HUES6 (cell line): ENCODE measurements around the gene KAT2A.
"Not testable (repeated sequence)": the region's sequence is repeated elsewhere in the genome, so short reads cannot be mapped to it uniquely, and the experiment has no call there.

Experiments
- H3K27ac ChIP-seq: 2 replicates; pipeline ENCODE4 v1.7.0; 2013; ENCODE audit warnings: low read depth, mild to moderate bottlenecking, low read length, inconsistent platforms
- H3K27me3 ChIP-seq: 2 replicates; pipeline ENCODE4 v1.6.1; 2013; ENCODE audit warnings: low read length; ENCODE audit not compliant: control insufficient read depth, insufficient read depth
- H3K36me3 ChIP-seq: 2 replicates; pipeline ENCODE4 v1.6.1; 2013; ENCODE audit warnings: low read length; ENCODE audit not compliant: control insufficient read depth, insufficient read depth
- H3K4me1 ChIP-seq: 2 replicates; pipeline ENCODE4 v1.6.1; 2013; ENCODE audit warnings: low read length; ENCODE audit not compliant: control insufficient read depth, insufficient read depth
- H3K4me3 ChIP-seq: 2 replicates; pipeline ENCODE4 v1.5.1; 2013; ENCODE audit warnings: low read depth, low read length
- H3K9ac ChIP-seq: one replicate; pipeline ENCODE4 v1.6.1; 2013; ENCODE audit warnings: mild to moderate bottlenecking, low read length
- H3K9me3 ChIP-seq: 2 replicates; pipeline ENCODE4 v1.6.1; 2013; ENCODE audit warnings: low read depth, low read length; ENCODE audit not compliant: control insufficient read depth, insufficient read depth

KAT2A gene

DNA sequence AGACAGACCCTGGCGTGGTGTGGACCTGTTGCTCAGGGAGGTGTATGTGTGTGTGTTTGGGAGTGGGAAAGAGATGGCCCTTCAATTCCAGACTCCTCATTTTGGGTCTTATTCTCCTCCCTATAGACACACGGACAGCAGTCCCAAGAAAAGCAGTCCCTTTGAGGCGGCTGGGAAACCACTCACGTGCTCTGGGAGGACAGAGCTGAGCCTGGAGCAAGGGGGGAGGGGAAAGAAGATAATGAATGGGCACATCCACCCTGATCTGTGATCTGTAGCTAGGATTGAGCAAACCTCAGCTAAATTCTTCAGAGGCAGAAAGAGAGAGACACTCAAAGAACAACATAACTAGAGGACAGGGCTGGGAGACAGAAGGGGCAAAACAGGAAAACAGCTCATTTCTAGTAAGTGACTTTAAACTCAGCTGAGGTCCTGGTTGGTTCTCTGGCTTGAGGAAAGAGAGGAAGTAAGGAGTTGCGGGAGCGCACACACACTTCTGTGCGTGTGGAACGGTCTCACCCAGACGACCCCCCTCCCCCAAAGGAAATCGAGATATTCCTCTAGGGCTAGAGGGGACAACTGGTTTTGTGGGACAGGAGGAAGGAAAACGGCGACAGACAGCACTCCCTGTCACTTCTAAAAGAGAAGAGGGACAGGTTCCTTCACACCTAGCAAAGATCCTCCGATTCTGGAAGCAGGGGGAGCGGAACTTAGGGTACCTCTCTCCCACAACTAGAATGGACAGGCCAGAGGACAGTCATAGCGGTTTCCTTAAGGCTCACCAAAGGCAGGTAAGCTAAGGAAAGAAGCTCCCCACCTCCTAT is 33.0 kb upstream of the KAT2A start:
- H3K27me3 ChIP-seq: no peaks in the 10 kb centered on the region
- H3K4me3 ChIP-seq: peak overlapping the region; percentile 96
- peak overlapping the region; percentile 85 for H3K27ac ChIP-seq
- H3K36me3 ChIP-seq: peaks cover 8% of the 10 kb centered on the region
- H3K9me3 ChIP-seq: no peaks in the 10 kb centered on the region
- peak overlapping the region; percentile 91 for H3K9ac ChIP-seq
- peaks cover 17% of the 10 kb centered on the region for H3K4me1 ChIP-seq

GRCh38 chr17:42146911-42147607 is 25.9 kb upstream of the KAT2A start:
- Histone ChIP-seq H3K9me3 (no peaks in the 10 kb centered on the region), H3K27me3 (no peaks in the 10 kb centered on the region), H3K4me3 (no peak overlapping the region), H3K27ac (no peak overlapping the region), H3K36me3 (peaks cover 35% of the 10 kb centered on the region), H3K4me1 (no peaks in the 10 kb centered on the region), H3K9ac (no peak overlapping the region)

- H3K27ac ChIP-seq, H3K4me1 ChIP-seq, H3K9ac ChIP-seq: not testable (repeated sequence)
Observed at GRCh38 chr17:42143138-42143537, 22.0 kb upstream of the KAT2A start.

DNA sequence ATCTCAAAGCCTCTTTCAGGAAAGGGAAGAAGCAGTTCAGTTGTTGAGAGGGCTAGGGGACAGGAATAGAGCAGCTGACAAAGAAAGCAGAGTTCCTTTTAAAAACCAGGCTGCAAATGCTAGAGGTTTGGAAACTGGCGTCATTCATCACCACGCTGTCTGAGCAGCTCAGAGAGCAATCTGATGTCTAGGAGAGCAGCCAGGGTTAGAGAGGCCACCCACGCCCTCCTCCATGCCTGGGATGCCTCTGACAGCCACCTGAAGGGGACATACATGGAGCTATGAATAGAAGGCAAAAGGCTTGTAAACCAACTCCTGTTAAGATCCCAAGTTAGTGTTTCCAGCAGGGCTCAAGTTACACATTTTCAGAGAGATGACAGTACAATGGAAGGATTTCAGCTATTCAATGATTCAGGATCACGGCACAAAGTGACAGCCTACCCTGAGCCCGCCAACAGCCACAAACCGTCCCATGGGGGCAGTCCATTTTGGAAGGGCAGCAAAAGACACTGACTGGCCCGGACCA is 21.3 kb upstream of the KAT2A start:
- Histone ChIP-seq H3K36me3 (peaks cover 30% of the 10 kb centered on the region), H3K9ac (no peak overlapping the region), H3K27me3 (no peaks in the 10 kb centered on the region), H3K4me1 (no peaks in the 10 kb centered on the region), H3K9me3 (no peaks in the 10 kb centered on the region), H3K27ac (no peak overlapping the region), H3K4me3 (no peak overlapping the region)

More at GRCh38 chr17:42143138-42143537, 22.0 kb upstream of the KAT2A start:
- H3K36me3 ChIP-seq: peaks cover 35% of the 10 kb centered on the region
- not testable (repeated sequence) for H3K4me3 ChIP-seq, H3K27me3 ChIP-seq, H3K9me3 ChIP-seq

DNA sequence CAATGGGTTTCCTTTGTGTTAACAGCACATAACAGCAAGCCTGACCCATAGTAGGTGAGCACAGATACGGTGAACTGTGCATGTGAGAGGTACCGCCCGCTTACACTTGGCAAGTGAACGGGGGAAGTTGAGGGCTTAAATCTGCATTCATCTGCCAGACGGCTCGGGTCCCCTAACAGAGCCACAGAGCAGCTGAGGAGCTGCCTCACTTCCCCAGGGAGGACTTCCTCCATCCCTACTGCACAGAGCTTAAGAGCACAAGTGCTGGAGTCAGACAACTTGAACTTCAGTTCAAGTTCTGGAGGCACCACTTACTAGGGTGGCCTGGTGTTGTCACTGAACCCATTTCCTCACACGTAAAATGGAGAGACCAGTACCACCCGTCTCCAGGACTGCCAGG is 20.2 kb upstream of the KAT2A start:
- H3K9me3 ChIP-seq: no peaks in the 10 kb centered on the region
- H3K27ac ChIP-seq: no peak overlapping the region
- H3K27me3 ChIP-seq: no peaks in the 10 kb centered on the region
- peaks cover under 1% of the 10 kb centered on the region; the same call in 1 of the 2 replicates for H3K4me1 ChIP-seq
- no peak overlapping the region for H3K9ac ChIP-seq
- no peak overlapping the region for H3K4me3 ChIP-seq
- H3K36me3 ChIP-seq: peaks cover 26% of the 10 kb centered on the region

DNA sequence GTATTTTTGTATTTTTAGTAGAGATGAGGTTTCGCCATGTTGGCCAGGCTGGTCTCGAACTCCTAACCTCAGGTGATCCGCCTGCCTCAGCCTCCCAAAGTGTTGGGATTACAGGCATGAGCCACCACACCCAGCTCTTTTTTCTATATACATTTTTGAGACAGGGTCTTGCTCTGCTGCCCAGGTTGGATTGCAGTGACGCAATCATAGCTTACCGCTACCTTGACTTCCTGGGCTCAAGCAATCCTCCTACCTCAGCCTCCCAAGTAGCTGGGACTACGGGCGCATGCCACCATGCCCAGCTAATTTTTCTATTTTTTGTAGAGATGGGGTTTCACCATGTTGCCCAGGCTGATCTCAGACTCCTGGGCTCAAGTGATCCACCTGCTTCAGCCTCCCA is 19.5 kb upstream of the KAT2A start:
- H3K9ac ChIP-seq, H3K27ac ChIP-seq, H3K9me3 ChIP-seq, H3K4me3 ChIP-seq, H3K27me3 ChIP-seq, H3K4me1 ChIP-seq: not testable (repeated sequence)
- H3K36me3 ChIP-seq: peaks cover 22% of the 10 kb centered on the region

DNA sequence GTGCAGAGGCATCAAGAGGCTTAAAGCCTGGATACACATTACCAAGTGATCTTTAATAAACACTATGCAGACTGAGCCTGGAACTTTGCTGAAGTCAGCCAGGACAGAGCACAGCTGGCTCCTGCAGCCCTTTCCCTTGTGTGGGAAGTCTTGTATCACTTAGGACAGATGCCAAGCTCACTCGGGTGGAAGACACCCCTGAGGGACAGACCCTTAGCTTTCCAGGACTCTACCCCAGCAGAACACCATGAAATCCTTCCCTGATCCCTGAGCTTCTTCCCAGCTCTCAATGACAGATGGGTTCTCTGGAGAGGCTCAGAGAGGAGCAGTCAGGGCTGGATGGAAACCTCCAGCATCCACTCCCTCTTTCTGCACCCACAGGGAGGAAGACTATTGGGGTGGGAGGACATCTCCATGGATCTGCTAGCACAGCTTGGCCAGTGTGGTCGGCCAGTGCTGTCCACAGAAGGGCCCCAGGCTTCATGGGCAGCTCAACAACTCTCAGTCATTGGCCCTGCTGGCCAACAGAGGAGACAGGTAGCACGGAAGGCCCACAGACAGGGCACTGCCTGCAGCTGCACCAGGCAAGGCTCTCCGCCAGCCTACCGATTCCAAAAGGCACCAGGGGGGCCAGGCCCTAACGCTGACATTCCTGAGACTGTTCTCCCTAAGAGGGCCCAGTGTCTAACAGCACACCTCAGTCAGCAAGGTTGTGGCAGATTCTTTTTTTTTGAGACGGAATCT is 17.8 kb upstream of the KAT2A start:
- H3K27me3 ChIP-seq: no peaks in the 10 kb centered on the region
- peaks cover 17% of the 10 kb centered on the region for H3K36me3 ChIP-seq
- peaks cover 12% of the 10 kb centered on the region for H3K4me1 ChIP-seq
- H3K9me3 ChIP-seq: no peaks in the 10 kb centered on the region
- no peak overlapping the region for H3K4me3 ChIP-seq
- no peak overlapping the region for H3K27ac ChIP-seq
- H3K9ac ChIP-seq: no peak overlapping the region

- Histone ChIP-seq H3K36me3 (peaks cover 10% of the 10 kb centered on the region), H3K4me1 (peaks cover 22% of the 10 kb centered on the region), H3K27me3 (no peaks in the 10 kb centered on the region), H3K27ac (no peak overlapping the region), H3K9ac (no peak overlapping the region), H3K9me3 (no peaks in the 10 kb centered on the region), H3K4me3 (no peak overlapping the region)
Observed at GRCh38 chr17:42136654-42137051, 15.5 kb upstream of the KAT2A start.

- Histone ChIP-seq H3K4me3 (no peak overlapping the region), H3K36me3 (peaks cover 9% of the 10 kb centered on the region; the same call in 1 of the 2 replicates), H3K9me3 (no peaks in the 10 kb centered on the region), H3K27me3 (no peaks in the 10 kb centered on the region), H3K4me1 (peaks cover 22% of the 10 kb centered on the region), H3K9ac (peak overlapping the region; percentile 23), H3K27ac (peak overlapping the region; percentile 68)
Observed at GRCh38 chr17:42135664-42136653, 14.8 kb upstream of the KAT2A start.

GRCh38 chr17:42135151-42135550 is 14.0 kb upstream of the KAT2A start:
- H3K4me1 ChIP-seq: peaks cover 22% of the 10 kb centered on the region
- H3K9ac ChIP-seq: peak overlapping the region; percentile 23
- H3K36me3 ChIP-seq: peaks cover 17% of the 10 kb centered on the region
- no peaks in the 10 kb centered on the region for H3K9me3 ChIP-seq
- H3K27ac ChIP-seq: peak overlapping the region; percentile 68
- H3K4me3 ChIP-seq: no peak overlapping the region
- no peaks in the 10 kb centered on the region for H3K27me3 ChIP-seq
